SU-DHL-6 (cell line): ENCODE data around the gene APLNR.

Experiments used
- H2AFZ ChIP-seq: fragments of 200-600 bp; sonication (generic); 2 replicates; pipeline ENCODE4 v1.6.1; 2014; ENCODE audit warnings: low read depth, mild to moderate bottlenecking, moderate library complexity, mixed read lengths, antibody characterized with exemption, low read length; ENCODE audit not compliant: severe bottlenecking
- H3F3A ChIP-seq: fragments of 200-600 bp; shearing (Covaris generic); 2 replicates; pipeline ENCODE4 v1.6.0; 2016; ENCODE audit warnings: antibody characterized with exemption, mild to moderate bottlenecking; ENCODE audit not compliant: insufficient read depth
- H3K27ac ChIP-seq: fragments of 200-600 bp; sonication (generic); 2 replicates; pipeline ENCODE4 v1.5.1; 2016; ENCODE audit warnings: low read depth, mild to moderate bottlenecking, low read length, moderate library complexity, mixed read lengths
- H3K27me3 ChIP-seq: fragments of 200-600 bp; sonication (generic), shearing (Covaris generic); 2 replicates; pipeline ENCODE4 v1.6.0; 2014; ENCODE audit warnings: mild to moderate bottlenecking, low read length
- H3K36me3 ChIP-seq: fragments of 200-600 bp; sonication (generic); 2 replicates; pipeline ENCODE4 v1.6.1; 2014; ENCODE audit warnings: mild to moderate bottlenecking, low read length, mixed read lengths
- H3K4me2 ChIP-seq: fragments of 300-600, 200-600 bp; shearing (Covaris generic), sonication (generic); 2 replicates; pipeline ENCODE4 v1.6.0; 2014; ENCODE audit warnings: low read length, low read depth, mild to moderate bottlenecking; ENCODE audit not compliant: poor library complexity, severe bottlenecking
- H3K4me3 ChIP-seq: fragments of 200-600 bp; sonication (generic); 2 replicates; pipeline ENCODE4 v1.5.1; 2014; ENCODE audit warnings: antibody characterized with exemption, low read length, mild to moderate bottlenecking, mixed read lengths; ENCODE audit not compliant: insufficient read depth, poor library complexity, severe bottlenecking
- H3K79me2 ChIP-seq: fragments of 200-600 bp; sonication (generic); 2 replicates; pipeline ENCODE4 v1.6.1; 2014; ENCODE audit warnings: mild to moderate bottlenecking, low read length, moderate library complexity; ENCODE audit not compliant: insufficient read depth
- H3K9ac ChIP-seq: fragments of 200-600 bp; sonication (generic); 2 replicates; pipeline ENCODE4 v1.7.0; 2014; ENCODE audit warnings: mild to moderate bottlenecking, low read length
- H3K9me2 ChIP-seq: fragments of 200-600 bp; sonication (generic); replicated peaks from 2 replicates; pipeline ENCODE4 v1.6.1; 2014; ENCODE audit warnings: low read length; ENCODE audit not compliant: insufficient read depth
- H3K9me3 ChIP-seq: fragments of 200-600 bp; sonication (generic); 2 replicates; pipeline ENCODE4 v1.6.1; 2014; ENCODE audit warnings: low read length, mixed read lengths; ENCODE audit not compliant: insufficient read depth
- H4K20me1 ChIP-seq: fragments of 200-600 bp; sonication (generic); 2 replicates; pipeline ENCODE4 v1.6.1; 2014; ENCODE audit warnings: low read depth, mild to moderate bottlenecking, antibody characterized with exemption, low read length, moderate library complexity, mixed read lengths
- CTCF ChIP-seq: fragments of 200-600 bp; sonication (generic); IDR thresholded peaks from one replicate; pipeline ENCODE4 v1.5.1; 2017; ENCODE audit warnings: antibody characterized with exemption, mild to moderate bottlenecking, low read length, moderate library complexity; ENCODE audit not compliant: insufficient read depth, poor library complexity, severe bottlenecking
- EZH2phosphoT487 ChIP-seq: fragments of 200-600 bp; sonication (generic), shearing (Covaris generic); conservative IDR thresholded peaks from 2 replicates; pipeline ENCODE4 v1.6.1; 2018; ENCODE audit warnings: mild to moderate bottlenecking, antibody characterized with exemption, low read length, moderate library complexity, mixed read lengths

The APLNR gene

GRCh38 chr11:57214098-57214417, 23.0 kb downstream of the APLNR start:
- Histone ChIP-seq H3K27me3 (no peaks in the 10 kb centered on the region), H3K9me2 (no peaks in the 10 kb centered on the region), H3K4me2 (no peak overlapping the region), H3K36me3 (no peaks in the 10 kb centered on the region), H3K27ac (no peak overlapping the region), H3K4me3 (no peak overlapping the region), H4K20me1 (no peaks in the 10 kb centered on the region), H3K9ac (no peak overlapping the region), H3K9me3 (no peaks in the 10 kb centered on the region), H2AFZ (no peak overlapping the region), H3K79me2 (no peaks in the 10 kb centered on the region), H3F3A (no peaks in the 10 kb centered on the region)
- TF ChIP-seq EZH2phosphoT487 (no peak), CTCF (no peak)

- Histone ChIP-seq H3K9ac (no peak overlapping the region), H3K27ac (no peak overlapping the region), H2AFZ (no peak overlapping the region), H3K4me3 (no peak overlapping the region), H3K36me3 (no peaks in the 10 kb centered on the region), H3K9me2 (no peaks in the 10 kb centered on the region), H4K20me1 (no peaks in the 10 kb centered on the region), H3F3A (no peaks in the 10 kb centered on the region), H3K27me3 (no peaks in the 10 kb centered on the region), H3K9me3 (no peaks in the 10 kb centered on the region), H3K79me2 (no peaks in the 10 kb centered on the region), H3K4me2 (no peak overlapping the region)
- TF ChIP-seq CTCF (no peak), EZH2phosphoT487 (no peak)
These were observed 23.5 kb downstream of the APLNR start for GRCh38 chr11:57213342-57214097.

GRCh38 chr11:57210781-57211180, 26.3 kb downstream of the APLNR start:
- H3K36me3 ChIP-seq = no peaks in the 10 kb centered on the region
- H4K20me1 ChIP-seq = no peaks in the 10 kb centered on the region
- no peak overlapping the region for H3K27ac ChIP-seq
- no peaks in the 10 kb centered on the region for H3K79me2 ChIP-seq
- no peak overlapping the region for H3K4me3 ChIP-seq
- no peaks in the 10 kb centered on the region for H3K27me3 ChIP-seq
- TF ChIP-seq CTCF (no peak), EZH2phosphoT487 (no peak)
- H3K4me2 ChIP-seq = no peak overlapping the region
- no peaks in the 10 kb centered on the region for H3K9me3 ChIP-seq
- H3K9me2 ChIP-seq = no peaks in the 10 kb centered on the region
- H2AFZ ChIP-seq = no peak overlapping the region
- no peaks in the 10 kb centered on the region for H3F3A ChIP-seq
- H3K9ac ChIP-seq = no peak overlapping the region
